ENCODE measurements around the gene CTSO. TPM values are rescaled to one million over a fixed set of nuclear protein-coding genes. Genes with fewer than 3 reads are reported as not detected.

CTSO gene
- total and polyA plus RNA-seq, 2 of the 8 experiments (the other 6 are each of a cell fraction or from before 2014, with no cell fraction given), result 0.39 to 0.41 TPM

- TF ChIP-seq KDM5A (IDR thresholded peaks at IDR 0.05; ENCODE audit: low read length) (no peak), JUND (IDR thresholded peaks at IDR 0.05; ENCODE audit: low read length) (no peak), JUN (IDR thresholded peaks at IDR 0.05; ENCODE audit: low read depth, low read length) (no peak), TAF7 (optimal IDR thresholded peaks at IDR 0.05; ENCODE audit: borderline replicate concordance, low read depth, low read length) (no peak)
- TF ChIP-seq, protein P1, sequence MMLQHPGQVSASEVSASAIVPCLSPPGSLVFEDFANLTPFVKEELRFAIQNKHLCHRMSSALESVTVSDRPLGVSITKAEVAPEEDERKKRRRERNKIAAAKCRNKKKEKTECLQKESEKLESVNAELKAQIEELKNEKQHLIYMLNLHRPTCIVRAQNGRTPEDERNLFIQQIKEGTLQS (IDR thresholded peaks at IDR 0.05; ENCODE audit: insufficient read depth, low read depth, low read length), result no peak
- TF ChIP-seq, protein P2, sequence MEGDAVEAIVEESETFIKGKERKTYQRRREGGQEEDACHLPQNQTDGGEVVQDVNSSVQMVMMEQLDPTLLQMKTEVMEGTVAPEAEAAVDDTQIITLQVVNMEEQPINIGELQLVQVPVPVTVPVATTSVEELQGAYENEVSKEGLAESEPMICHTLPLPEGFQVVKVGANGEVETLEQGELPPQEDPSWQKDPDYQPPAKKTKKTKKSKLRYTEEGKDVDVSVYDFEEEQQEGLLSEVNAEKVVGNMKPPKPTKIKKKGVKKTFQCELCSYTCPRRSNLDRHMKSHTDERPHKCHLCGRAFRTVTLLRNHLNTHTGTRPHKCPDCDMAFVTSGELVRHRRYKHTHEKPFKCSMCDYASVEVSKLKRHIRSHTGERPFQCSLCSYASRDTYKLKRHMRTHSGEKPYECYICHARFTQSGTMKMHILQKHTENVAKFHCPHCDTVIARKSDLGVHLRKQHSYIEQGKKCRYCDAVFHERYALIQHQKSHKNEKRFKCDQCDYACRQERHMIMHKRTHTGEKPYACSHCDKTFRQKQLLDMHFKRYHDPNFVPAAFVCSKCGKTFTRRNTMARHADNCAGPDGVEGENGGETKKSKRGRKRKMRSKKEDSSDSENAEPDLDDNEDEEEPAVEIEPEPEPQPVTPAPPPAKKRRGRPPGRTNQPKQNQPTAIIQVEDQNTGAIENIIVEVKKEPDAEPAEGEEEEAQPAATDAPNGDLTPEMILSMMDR (IDR thresholded peaks at IDR 0.05; ENCODE audit: control extremely low read depth in 1 of 3, insufficient read depth in 1 of 3, low read depth in 1 of 3, low read length in 3 of 3), result no peak
- FAIRE-seq (no peak), DNase-seq (ENCODE audit: low read depth in 1 of 2, low spot score in 2 of 2) (no peak)
- Histone ChIP-seq H3K36me3 (ENCODE audit: control insufficient read depth in 2 of 4, insufficient read depth in 4 of 4, low read length in 3 of 4) (no peaks in the 10 kb centered on the region), H2BK12ac (ENCODE audit: low read depth, low read length) (no peak within 1 kb of the TSS), H3K79me1 (ENCODE audit: low read depth, low read length) (no peaks in the 10 kb centered on the region), H2AK5ac (ENCODE audit: low read depth, low read length) (no peak within 1 kb of the TSS), H3K4me3 (ENCODE audit: extremely low read depth in 1 of 4, insufficient read depth in 2 of 4, low read depth in 3 of 4, low read length in 4 of 4) (no peak within 1 kb of the TSS), H4K91ac (replicated peaks; ENCODE audit: insufficient read length, low read length) (no peak within 1 kb of the TSS), H3K23me2 (ENCODE audit: low read depth, low read length) (no peaks in the 10 kb centered on the region), H3K4ac (replicated peaks; ENCODE audit: insufficient read length, low read depth, low read length) (no peak within 1 kb of the TSS), H3K27me3 (replicated peaks in 1 of 4; ENCODE audit: control insufficient read depth in 3 of 4, extremely low read depth in 1 of 4, insufficient read depth in 3 of 4, low read length in 3 of 4) (no peaks in the 10 kb centered on the region), H3K18ac (ENCODE audit: extremely low read depth, low read length) (no peak within 1 kb of the TSS), H3K9me3 (ENCODE audit: insufficient read depth in 2 of 2, low read depth in 1 of 2, low read length in 1 of 2) (no peaks in the 10 kb centered on the region), H3K79me2 (ENCODE audit: control insufficient read depth in 1 of 2, insufficient read depth in 2 of 2, low read length in 2 of 2) (no peaks in the 10 kb centered on the region), H3K27ac (ENCODE audit: low read depth, low read length) (no peak within 1 kb of the TSS), H2BK15ac (ENCODE audit: low read length) (no peak within 1 kb of the TSS), H4K5ac (ENCODE audit: insufficient read length, low read depth, low read length) (no peak within 1 kb of the TSS), H3K4me2 (ENCODE audit: insufficient read depth in 1 of 2, low read depth in 2 of 2, low read length in 2 of 2) (no peak within 1 kb of the TSS), H2BK5ac (ENCODE audit: low read depth, low read length) (no peak within 1 kb of the TSS), H4K8ac (ENCODE audit: extremely low read depth, insufficient read depth, low read length) (no peak within 1 kb of the TSS), H3K14ac (ENCODE audit: insufficient read length) (no peak within 1 kb of the TSS), H3K4me1 (replicated peaks in 1 of 4; ENCODE audit: control insufficient read depth in 3 of 4, insufficient read depth in 4 of 4, low read length in 3 of 4) (peaks cover 0 to 2% (median 0%) of the 10 kb centered on the region in 4 experiments; a peak in 1 of 7 replicates), H2AFZ (ENCODE audit: low read length) (no peak within 1 kb of the TSS), H3K9ac (replicated peaks in 1 of 4; ENCODE audit: extremely low read depth in 1 of 4, low read depth in 3 of 4, low read length in 3 of 4) (no peak within 1 kb of the TSS), H4K20me1 (replicated peaks in 1 of 2; ENCODE audit: control insufficient read depth in 1 of 2, insufficient read depth in 2 of 2, low read length in 2 of 2) (no peaks in the 10 kb centered on the region), H3K56ac (replicated peaks; ENCODE audit: insufficient read length, low read depth, low read length) (no peak within 1 kb of the TSS), H2BK120ac (replicated peaks; ENCODE audit: low read depth, low read length) (no peak within 1 kb of the TSS), H3K23ac (ENCODE audit: insufficient read length) (no peak within 1 kb of the TSS), H2BK20ac (ENCODE audit: low read length) (no peak within 1 kb of the TSS)
- ChIA-PET CTCF (ENCODE audit: partially characterized antibody) (interaction anchor here (1.5 kb wide), 1 partner anchor 158 kb away, joined by 3 read pairs; no protein-coding TSS in a partner anchor), POLR2A (ENCODE audit: partially characterized antibody) (interaction anchor here (0.7 kb wide), 1 partner anchor 1045 kb away, joined by 3 read pairs; no protein-coding TSS in a partner anchor)
- 89% methylated on average over 1 of the region's 1 CpG; no CpG with 5 or more reads in 1 of the 2 experiments for WGBS, 2 experiments (ENCODE audit: extremely low coverage in 1 of 2, insufficient coverage in 1 of 2, insufficient read length in 1 of 2, insufficient replicate concordance in 2 of 2, low coverage in 1 of 2, low lambda C conversion rate in 2 of 2, missing lambda C conversion rate in 1 of 2)
Measured at GRCh38 chr4:155903453-155903852, 50.2 kb downstream of the CTSO start, which contains the start of gene TDO2. TSS of gene TDO2 (plus strand) at chr4:155903696. CDS start at chr4:155903759, 63 bp downstream.
